HepG2 (cell line): ENCODE data around the gene PPP1R13B. TPM values are rescaled to one million over a fixed set of nuclear protein-coding genes. Genes with fewer than 3 reads are reported as not detected.
A peak's percentile ranks its signal among the peaks of the same experiment; 100 is the strongest.

Experiments used
- ARNT ChIP-seq: fragments of 450-650 bp; IDR thresholded peaks from 2 replicates; pipeline ENCODE4 v1.6.1; 2017
- BHLHE40 ChIP-seq: IDR thresholded peaks from 2 replicates; pipeline ENCODE4 v1.6.1; 2011; ENCODE audit warnings: low read length, improper control_type of control experiment
- GATA4 ChIP-seq: sonication (generic); IDR thresholded peaks from 2 replicates; pipeline ENCODE4 v1.6.1; 2016; ENCODE audit warnings: antibody characterized with exemption, low read depth, borderline replicate concordance
- HNRNPLL ChIP-seq: fragments of 200-400 bp; formaldehyde crosslinking; IDR thresholded peaks from 2 replicates; pipeline ENCODE4 v1.6.1; 2017; ENCODE audit warnings: mild to moderate bottlenecking, low read depth, low read length; ENCODE audit not compliant: poor library complexity, severe bottlenecking
- HOXA9 ChIP-seq: sonication (generic); formaldehyde crosslinking; IDR thresholded peaks from 2 replicates; pipeline ENCODE4 v1.8.1; 2022; ENCODE audit warnings: missing genetic modification reagents, mild to moderate bottlenecking, moderate library complexity, borderline replicate concordance
- IRF2 ChIP-seq: IDR thresholded peaks from 2 replicates; pipeline ENCODE4 v1.6.1; 2018; ENCODE audit warnings: missing genetic modification reagents, missing compliant biosample characterization
- JDP2 ChIP-seq: sonication (generic); formaldehyde crosslinking; IDR thresholded peaks from 2 replicates; pipeline ENCODE4 v1.8.1; 2022; ENCODE audit warnings: missing genetic modification reagents, borderline replicate concordance
- NR2F2 ChIP-seq: IDR thresholded peaks from 2 replicates; pipeline ENCODE4 v1.6.1; 2012; ENCODE audit warnings: low read depth, inconsistent platforms, borderline replicate concordance
- REXO4 ChIP-seq: sonication (generic); formaldehyde crosslinking; IDR thresholded peaks from 2 replicates; pipeline ENCODE4 v1.8.0; 2022; ENCODE audit warnings: missing genetic modification reagents, mild to moderate bottlenecking, borderline replicate concordance
- RFX1 ChIP-seq: fragments of 450-650 bp; IDR thresholded peaks from 2 replicates; pipeline ENCODE4 v1.6.1; 2017
- SP1 ChIP-seq, 2 experiments: fragments of 450-650 bp in 1 of 2; sonication (generic) in 1 of 2; formaldehyde crosslinking in 1 of 2; IDR thresholded peaks; 2 replicates each; pipeline versions ENCODE4 v1.4.0 to v1.6.1; 2016 to 2020; ENCODE audit warnings: missing genetic modification reagents in 1 of 2
- TBX2 ChIP-seq: sonication (generic); formaldehyde crosslinking; IDR thresholded peaks from 2 replicates; pipeline ENCODE4 v1.5.0; 2020; ENCODE audit warnings: missing genetic modification reagents, mild to moderate bottlenecking, borderline replicate concordance
- ZNF367 ChIP-seq: sonication (generic); formaldehyde crosslinking; IDR thresholded peaks from 2 replicates; pipeline ENCODE4 v1.4.0; 2020; ENCODE audit warnings: missing genetic modification reagents, borderline replicate concordance
- polyA plus RNA-seq, 8 experiments: library from polyadenylated mRNA; depleted of rRNA in 3 of 8; stranded (reverse) in 7 of 8; unstranded in 1 of 8; fragments of >200 nt; fragmentation: Illumina TruSeq in 4 of 8; extraction: Trizol in 4 of 8; gene quantifications; 2 replicates each; pipeline versions ENCODE4 v1.2.1 to v1.2.3, GENCODE V29; 2011 to 2016; ENCODE audit warnings: low read depth in 4 of 8, missing spikeins in 1 of 8, mixed read lengths in 1 of 8; ENCODE audit not compliant: insufficient read depth in 1 of 8
- total RNA-seq, 5 experiments: library from RNA; depleted of rRNA; stranded (reverse); fragments of >200 nt; fragmentation: Illumina TruSeq; extraction: Trizol; gene quantifications; 2 replicates each; pipeline ENCODE4 v1.2.3, GENCODE V29; 2016; ENCODE audit warnings: low read depth in 1 of 5
- TF ChIP-seq, protein P1 (sequence below): IDR thresholded peaks from 2 replicates; pipeline ENCODE4 v1.6.1; 2018; ENCODE audit warnings: missing genetic modification reagents, mild to moderate bottlenecking, missing compliant biosample characterization
- TF ChIP-seq, protein P2 (sequence below): sonication (generic); formaldehyde crosslinking; IDR thresholded peaks from 2 replicates; pipeline ENCODE4 v1.5.0; 2020; ENCODE audit warnings: mild to moderate bottlenecking, missing genetic modification reagents
- TF ChIP-seq, protein P3 (sequence below): sonication (generic); formaldehyde crosslinking; IDR thresholded peaks from 2 replicates; pipeline ENCODE4 v1.9.0; 2021; ENCODE audit warnings: missing genetic modification reagents, borderline replicate concordance
- TF ChIP-seq, protein P4 (sequence below): sonication (generic); formaldehyde crosslinking; IDR thresholded peaks from 2 replicates; pipeline ENCODE4 v1.4.0; 2020; ENCODE audit warnings: low read depth, missing genetic modification reagents

The PPP1R13B gene
- total and polyA plus RNA-seq, 2 of the 13 experiments (the other 11 are each of a cell fraction or from before 2014, with no cell fraction given) = 4.6 to 9.4 TPM

DNA sequence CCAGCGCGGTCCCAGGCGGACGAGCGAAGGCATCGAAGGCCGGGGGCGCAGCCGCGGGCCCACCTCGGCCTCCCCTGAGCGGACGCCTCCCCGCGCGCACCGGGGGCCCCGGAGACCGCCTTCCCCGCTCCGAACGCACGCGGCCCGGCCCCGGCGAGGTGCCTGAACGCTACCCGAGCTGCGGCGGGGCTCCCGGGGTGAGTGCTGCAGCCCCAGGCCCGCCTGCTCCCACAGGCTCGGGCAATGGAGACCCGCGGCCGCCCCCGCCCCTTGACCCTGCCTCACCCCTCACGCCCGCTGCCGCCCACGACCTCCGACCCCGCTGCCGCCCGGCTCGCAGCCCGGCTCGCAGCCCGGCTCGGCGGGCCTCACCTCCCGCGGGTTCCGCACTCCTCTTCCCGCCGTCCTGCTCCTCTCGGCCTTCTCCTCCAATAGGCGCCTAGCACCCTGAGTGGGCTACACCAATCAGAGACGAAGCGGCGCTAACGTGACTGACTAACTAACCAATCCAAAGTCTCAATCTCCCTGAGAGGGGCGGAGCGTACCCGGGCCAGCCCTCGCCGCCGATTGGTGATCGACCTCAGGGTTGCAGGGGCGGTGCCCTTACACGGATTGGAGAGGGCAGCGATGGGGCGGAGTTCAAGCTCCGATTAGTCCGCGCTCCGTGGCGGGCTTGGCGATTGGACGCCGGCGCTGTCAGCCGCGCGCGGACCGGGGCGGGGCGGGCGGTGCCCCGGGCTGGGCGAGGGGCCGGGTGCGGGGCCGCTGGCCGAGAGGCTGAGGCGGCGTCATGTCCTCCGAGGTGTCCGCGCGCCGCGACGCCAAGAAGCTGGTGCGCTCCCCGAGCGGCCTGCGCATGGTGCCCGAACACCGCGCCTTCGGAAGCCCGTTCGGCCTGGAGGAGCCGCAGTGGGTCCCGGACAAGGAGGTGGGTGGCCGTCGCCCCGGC, 132.0 kb downstream of the PPP1R13B start, which contains the start of the genes XRCC3 and ZFYVE21 (continued):
- TF ChIP-seq, protein P1, sequence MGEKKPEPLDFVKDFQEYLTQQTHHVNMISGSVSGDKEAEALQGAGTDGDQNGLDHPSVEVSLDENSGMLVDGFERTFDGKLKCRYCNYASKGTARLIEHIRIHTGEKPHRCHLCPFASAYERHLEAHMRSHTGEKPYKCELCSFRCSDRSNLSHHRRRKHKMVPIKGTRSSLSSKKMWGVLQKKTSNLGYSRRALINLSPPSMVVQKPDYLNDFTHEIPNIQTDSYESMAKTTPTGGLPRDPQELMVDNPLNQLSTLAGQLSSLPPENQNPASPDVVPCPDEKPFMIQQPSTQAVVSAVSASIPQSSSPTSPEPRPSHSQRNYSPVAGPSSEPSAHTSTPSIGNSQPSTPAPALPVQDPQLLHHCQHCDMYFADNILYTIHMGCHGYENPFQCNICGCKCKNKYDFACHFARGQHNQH (CRISPR knock-in tag) = 0 out of 2 replicates have a peak, but pooled peaks have one; percentile 38
- 0 out of 2 replicates have a peak, but pooled peaks have one; percentile 26 for TF ChIP-seq HOXA9 (CRISPR knock-in tag)
- TF ChIP-seq, protein P2, sequence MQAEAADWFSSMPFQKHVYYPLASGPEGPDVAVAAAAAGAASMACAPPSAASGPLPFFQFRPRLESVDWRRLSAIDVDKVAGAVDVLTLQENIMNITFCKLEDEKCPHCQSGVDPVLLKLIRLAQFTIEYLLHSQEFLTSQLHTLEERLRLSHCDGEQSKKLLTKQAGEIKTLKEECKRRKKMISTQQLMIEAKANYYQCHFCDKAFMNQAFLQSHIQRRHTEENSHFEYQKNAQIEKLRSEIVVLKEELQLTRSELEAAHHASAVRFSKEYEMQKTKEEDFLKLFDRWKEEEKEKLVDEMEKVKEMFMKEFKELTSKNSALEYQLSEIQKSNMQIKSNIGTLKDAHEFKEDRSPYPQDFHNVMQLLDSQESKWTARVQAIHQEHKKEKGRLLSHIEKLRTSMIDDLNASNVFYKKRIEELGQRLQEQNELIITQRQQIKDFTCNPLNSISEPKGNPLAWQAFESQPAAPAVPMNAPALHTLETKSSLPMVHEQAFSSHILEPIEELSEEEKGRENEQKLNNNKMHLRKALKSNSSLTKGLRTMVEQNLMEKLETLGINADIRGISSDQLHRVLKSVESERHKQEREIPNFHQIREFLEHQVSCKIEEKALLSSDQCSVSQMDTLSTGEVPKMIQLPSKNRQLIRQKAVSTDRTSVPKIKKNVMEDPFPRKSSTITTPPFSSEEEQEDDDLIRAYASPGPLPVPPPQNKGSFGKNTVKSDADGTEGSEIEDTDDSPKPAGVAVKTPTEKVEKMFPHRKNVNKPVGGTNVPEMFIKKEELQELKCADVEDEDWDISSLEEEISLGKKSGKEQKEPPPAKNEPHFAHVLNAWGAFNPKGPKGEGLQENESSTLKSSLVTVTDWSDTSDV (CRISPR knock-in tag) = no peak
- no peak for TF ChIP-seq ZNF367 (CRISPR knock-in tag)
- TF ChIP-seq GATA4 = no peak
- TF ChIP-seq SP1 (IDR thresholded peaks at IDR 0.05) = peak; percentile 80
- peak; percentile 97 for TF ChIP-seq SP1 (CRISPR knock-in tag; IDR thresholded peaks at IDR 0.05)
- no peak for TF ChIP-seq REXO4 (CRISPR knock-in tag)
- TF ChIP-seq, protein P3, sequence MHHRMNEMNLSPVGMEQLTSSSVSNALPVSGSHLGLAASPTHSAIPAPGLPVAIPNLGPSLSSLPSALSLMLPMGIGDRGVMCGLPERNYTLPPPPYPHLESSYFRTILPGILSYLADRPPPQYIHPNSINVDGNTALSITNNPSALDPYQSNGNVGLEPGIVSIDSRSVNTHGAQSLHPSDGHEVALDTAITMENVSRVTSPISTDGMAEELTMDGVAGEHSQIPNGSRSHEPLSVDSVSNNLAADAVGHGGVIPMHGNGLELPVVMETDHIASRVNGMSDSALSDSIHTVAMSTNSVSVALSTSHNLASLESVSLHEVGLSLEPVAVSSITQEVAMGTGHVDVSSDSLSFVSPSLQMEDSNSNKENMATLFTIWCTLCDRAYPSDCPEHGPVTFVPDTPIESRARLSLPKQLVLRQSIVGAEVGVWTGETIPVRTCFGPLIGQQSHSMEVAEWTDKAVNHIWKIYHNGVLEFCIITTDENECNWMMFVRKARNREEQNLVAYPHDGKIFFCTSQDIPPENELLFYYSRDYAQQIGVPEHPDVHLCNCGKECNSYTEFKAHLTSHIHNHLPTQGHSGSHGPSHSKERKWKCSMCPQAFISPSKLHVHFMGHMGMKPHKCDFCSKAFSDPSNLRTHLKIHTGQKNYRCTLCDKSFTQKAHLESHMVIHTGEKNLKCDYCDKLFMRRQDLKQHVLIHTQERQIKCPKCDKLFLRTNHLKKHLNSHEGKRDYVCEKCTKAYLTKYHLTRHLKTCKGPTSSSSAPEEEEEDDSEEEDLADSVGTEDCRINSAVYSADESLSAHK (CRISPR knock-in tag) = no peak
- no peak for TF ChIP-seq BHLHE40
- TF ChIP-seq NR2F2 = no peak
- no peak for TF ChIP-seq RFX1
- no peak for TF ChIP-seq TBX2
- peak; percentile 51 for TF ChIP-seq HNRNPLL
- 0 out of 2 replicates have a peak, but pooled peaks have one; percentile 45 for TF ChIP-seq IRF2 (CRISPR knock-in tag)
- TF ChIP-seq ARNT = no peak
- TF ChIP-seq, protein P4, sequence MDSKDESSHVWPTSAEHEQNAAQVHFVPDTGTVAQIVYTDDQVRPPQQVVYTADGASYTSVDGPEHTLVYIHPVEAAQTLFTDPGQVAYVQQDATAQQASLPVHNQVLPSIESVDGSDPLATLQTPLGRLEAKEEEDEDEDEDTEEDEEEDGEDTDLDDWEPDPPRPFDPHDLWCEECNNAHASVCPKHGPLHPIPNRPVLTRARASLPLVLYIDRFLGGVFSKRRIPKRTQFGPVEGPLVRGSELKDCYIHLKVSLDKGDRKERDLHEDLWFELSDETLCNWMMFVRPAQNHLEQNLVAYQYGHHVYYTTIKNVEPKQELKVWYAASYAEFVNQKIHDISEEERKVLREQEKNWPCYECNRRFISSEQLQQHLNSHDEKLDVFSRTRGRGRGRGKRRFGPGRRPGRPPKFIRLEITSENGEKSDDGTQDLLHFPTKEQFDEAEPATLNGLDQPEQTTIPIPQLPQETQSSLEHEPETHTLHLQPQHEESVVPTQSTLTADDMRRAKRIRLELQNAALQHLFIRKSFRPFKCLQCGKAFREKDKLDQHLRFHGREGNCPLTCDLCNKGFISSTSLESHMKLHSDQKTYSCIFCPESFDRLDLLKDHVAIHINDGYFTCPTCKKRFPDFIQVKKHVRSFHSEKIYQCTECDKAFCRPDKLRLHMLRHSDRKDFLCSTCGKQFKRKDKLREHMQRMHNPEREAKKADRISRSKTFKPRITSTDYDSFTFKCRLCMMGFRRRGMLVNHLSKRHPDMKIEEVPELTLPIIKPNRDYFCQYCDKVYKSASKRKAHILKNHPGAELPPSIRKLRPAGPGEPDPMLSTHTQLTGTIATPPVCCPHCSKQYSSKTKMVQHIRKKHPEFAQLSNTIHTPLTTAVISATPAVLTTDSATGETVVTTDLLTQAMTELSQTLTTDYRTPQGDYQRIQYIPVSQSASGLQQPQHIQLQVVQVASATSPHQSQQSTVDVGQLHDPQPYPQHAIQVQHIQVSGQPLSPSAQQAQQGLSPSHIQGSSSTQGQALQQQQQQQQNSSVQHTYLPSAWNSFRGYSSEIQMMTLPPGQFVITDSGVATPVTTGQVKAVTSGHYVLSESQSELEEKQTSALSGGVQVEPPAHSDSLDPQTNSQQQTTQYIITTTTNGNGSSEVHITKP (CRISPR knock-in tag) = no peak
- no peak for TF ChIP-seq JDP2 (CRISPR knock-in tag)
